ENCODE data around the gene GRB7.

GRB7 gene

DNA sequence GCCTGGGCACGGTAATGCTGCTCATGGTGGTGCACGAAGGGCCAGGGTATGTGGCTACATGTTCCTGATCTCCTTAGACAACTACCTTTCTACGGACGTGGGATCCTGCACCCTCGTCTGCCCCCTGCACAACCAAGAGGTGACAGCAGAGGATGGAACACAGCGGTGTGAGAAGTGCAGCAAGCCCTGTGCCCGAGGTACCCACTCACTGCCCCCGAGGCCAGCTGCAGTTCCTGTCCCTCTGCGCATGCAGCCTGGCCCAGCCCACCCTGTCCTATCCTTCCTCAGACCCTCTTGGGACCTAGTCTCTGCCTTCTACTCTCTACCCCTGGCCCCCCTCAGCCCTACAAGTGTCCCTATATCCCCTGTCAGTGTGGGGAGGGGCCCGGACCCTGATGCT lies 25.9 kb upstream of the GRB7 start:
- no peak overlapping the region for H3K27ac ChIP-seq
- TF ChIP-seq, protein P1, sequence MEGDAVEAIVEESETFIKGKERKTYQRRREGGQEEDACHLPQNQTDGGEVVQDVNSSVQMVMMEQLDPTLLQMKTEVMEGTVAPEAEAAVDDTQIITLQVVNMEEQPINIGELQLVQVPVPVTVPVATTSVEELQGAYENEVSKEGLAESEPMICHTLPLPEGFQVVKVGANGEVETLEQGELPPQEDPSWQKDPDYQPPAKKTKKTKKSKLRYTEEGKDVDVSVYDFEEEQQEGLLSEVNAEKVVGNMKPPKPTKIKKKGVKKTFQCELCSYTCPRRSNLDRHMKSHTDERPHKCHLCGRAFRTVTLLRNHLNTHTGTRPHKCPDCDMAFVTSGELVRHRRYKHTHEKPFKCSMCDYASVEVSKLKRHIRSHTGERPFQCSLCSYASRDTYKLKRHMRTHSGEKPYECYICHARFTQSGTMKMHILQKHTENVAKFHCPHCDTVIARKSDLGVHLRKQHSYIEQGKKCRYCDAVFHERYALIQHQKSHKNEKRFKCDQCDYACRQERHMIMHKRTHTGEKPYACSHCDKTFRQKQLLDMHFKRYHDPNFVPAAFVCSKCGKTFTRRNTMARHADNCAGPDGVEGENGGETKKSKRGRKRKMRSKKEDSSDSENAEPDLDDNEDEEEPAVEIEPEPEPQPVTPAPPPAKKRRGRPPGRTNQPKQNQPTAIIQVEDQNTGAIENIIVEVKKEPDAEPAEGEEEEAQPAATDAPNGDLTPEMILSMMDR (conservative IDR thresholded peaks at IDR 0.05): no peak

DNA sequence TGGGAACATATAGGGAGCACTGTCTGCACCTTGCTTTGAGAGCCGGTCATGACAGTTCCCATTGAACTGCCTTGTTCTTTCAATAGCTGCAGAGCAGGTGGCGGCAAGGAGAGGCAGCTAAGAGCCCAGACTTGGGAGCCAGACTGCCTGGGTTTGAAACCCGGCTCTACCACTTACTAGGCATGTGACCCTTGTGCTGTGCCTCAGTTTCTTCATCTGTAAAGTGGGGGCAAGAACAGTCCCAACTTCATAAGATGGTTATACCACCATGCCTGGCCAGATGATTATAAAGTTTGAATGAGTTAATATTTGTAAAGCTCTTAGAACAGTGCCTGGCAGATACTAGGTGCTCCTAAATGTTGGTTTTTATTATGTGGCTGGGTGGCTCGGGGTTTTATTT lies 23.5 kb upstream of the GRB7 start:
- TF ChIP-seq, protein P1 (conservative IDR thresholded peaks at IDR 0.05): no peak
- H3K27ac ChIP-seq: no peak overlapping the region

DNA sequence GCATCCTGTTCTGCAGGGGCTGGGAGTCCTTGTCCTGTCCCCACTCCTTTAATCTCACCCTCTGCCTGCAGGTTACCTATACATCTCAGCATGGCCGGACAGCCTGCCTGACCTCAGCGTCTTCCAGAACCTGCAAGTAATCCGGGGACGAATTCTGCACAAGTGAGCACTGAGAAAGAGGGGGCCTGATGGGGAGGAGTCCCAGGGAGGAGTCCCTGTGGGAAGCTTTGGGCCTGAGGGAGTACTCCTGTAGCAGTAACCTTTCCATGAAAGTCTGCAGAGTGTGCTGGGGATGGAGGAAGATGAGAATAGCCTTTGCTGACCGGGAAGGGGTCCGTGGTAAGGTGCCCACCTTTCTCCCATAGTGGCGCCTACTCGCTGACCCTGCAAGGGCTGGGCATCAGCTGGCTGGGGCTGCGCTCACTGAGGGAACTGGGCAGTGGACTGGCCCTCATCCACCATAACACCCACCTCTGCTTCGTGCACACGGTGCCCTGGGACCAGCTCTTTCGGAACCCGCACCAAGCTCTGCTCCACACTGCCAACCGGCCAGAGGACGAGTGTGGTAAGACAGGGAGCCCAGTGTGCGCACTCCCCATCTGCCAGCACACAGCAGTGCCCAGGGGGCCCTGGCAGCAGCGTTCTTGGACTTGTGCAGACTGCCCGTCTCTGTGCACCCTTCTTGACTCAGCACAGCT lies 22.2 kb upstream of the GRB7 start:
- TF ChIP-seq, protein P1 (conservative IDR thresholded peaks at IDR 0.05): no peak
- H3K27ac ChIP-seq: no peak overlapping the region

DNA sequence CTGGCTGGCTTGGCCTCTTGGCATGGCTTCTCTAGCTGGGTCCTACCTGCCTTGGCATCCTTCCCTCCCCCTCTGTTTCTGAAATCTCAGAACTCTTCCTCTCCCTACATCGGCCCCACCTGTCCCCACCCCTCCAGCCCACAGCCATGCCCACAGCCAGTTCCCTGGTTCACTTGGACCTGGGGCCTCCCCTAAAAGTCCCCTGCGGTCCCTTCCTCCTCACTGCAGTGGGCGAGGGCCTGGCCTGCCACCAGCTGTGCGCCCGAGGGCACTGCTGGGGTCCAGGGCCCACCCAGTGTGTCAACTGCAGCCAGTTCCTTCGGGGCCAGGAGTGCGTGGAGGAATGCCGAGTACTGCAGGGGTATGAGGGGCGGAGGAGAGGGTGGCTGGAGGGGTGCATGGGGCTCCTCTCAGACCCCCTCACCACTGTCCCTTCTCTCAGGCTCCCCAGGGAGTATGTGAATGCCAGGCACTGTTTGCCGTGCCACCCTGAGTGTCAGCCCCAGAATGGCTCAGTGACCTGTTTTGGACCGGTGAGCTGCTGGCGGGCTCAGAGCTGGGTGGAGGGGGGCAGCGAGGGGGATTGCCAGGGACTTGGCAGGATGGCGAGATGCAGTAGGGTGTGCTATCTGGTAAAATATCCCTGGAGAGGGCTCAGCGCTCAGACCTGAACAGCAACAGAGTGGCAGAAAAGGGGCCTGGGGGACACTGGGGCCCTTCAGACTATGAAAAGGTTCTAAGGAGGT lies 21.5 kb upstream of the GRB7 start:
- TF ChIP-seq, protein P1 (conservative IDR thresholded peaks at IDR 0.05): no peak
- H3K27ac ChIP-seq: no peak overlapping the region

DNA sequence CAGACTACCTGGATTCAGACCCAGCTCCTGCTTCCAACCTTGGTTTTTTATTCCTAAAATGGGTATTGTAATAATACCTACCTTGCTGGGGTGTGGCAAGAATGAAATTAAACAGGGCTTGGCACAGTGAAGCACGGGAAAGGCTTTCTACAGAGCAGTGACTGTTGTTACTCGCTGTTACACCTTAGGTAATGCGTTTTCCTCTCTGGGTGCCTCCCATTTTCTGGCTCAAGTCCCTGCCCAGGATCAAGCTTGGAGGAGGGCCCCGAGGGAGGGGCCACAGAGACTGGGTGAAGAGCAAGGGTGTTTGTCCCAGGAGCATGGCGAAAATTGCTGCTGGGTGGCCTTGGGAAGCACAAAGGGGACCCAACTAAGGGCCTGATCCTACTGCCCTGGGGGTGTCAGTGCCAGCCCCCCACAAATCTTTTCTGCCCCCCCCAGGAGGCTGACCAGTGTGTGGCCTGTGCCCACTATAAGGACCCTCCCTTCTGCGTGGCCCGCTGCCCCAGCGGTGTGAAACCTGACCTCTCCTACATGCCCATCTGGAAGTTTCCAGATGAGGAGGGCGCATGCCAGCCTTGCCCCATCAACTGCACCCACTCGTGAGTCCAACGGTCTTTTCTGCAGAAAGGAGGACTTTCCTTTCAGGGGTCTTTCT lies 20.7 kb upstream of the GRB7 start:
- TF ChIP-seq, protein P1 (conservative IDR thresholded peaks at IDR 0.05): no peak
- no peak overlapping the region for H3K27ac ChIP-seq

DNA sequence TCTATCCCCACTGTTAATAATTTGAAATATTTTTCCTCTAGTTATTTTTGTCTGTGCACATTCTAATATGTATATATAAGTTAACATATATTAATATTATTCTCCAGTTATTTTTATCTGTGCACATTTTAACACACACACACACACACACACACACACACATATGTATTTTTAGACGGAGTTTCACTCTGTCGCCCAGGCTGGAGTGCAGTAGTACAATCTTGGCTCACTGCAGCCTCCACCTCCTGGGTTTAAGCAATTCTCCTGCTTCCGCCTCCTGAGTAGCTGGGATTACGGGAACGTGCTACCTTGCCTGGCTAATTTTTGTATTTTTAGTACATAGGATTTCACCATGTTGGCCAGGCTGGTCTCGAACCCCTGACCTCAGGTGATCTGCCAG lies 20.1 kb upstream of the GRB7 start:
- TF ChIP-seq, protein P1 (conservative IDR thresholded peaks at IDR 0.05): no peak
- no peak overlapping the region for H3K27ac ChIP-seq

DNA sequence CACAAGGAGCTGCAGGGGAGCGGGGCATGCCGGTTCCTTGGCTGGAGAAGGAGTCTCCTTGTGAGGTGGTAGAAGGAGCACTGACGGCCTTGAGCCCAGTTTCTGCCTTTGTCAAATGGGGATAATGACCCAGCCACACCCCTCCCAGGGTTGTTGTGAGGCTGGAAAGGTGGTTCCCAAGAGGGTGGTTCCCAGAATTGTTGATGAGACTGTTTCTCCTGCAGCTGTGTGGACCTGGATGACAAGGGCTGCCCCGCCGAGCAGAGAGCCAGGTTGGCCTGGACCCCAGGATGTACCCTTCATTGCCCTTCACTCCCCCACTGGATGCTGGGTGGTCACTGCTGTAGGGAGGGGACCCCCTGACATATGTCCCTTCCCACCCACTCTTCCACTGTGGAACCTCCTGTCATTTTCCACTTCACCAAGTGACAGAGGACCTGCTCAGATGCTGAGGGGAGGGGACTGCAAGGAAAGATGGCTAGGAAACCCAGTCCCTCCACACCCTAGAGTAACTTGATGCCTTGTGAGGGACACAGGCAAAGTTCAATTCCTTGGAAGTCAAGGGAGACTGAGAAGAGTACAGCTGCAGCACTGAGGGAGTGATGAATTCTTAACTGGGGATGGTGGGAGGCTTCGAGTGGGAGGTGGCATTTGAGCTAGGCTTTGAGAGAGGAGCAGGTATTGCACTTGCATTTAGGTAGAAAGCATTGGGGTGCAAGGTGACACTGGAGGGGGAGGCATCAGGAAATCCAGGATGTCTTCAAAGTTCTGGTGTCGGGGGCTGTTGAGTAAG lies 18.0 kb upstream of the GRB7 start:
- TF ChIP-seq, protein P1 (conservative IDR thresholded peaks at IDR 0.05): no peak
- no peak overlapping the region for H3K27ac ChIP-seq
